WERI-Rb-1 (cell line): ENCODE data around the gene EGLN3.
A peak's percentile ranks its signal among the peaks of the same experiment; 100 is the strongest.
"Not testable (repeated sequence)": the region's sequence is repeated elsewhere in the genome, so short reads cannot be mapped to it uniquely, and the experiment has no call there.

Source experiments
- DNase-seq: peaks from one replicate; pipeline ENCODE4 v3.0.0-alpha.2; 2020
- H3K27ac ChIP-seq: fragments of 250-450 bp; sonication (Bioruptor Pico); 2 replicates; pipeline ENCODE4 v1.5.1; 2020; ENCODE audit warnings: mild to moderate bottlenecking, moderate library complexity
- H3K27me3 ChIP-seq: fragments of 250-450 bp; sonication (Bioruptor Pico); 2 replicates; pipeline ENCODE4 v1.5.1; 2021; ENCODE audit warnings: mild to moderate bottlenecking, low read depth, moderate library complexity; ENCODE audit not compliant: insufficient read depth, severe bottlenecking
- H3K36me3 ChIP-seq: fragments of 250-450 bp; sonication (Bioruptor Pico); 2 replicates; pipeline ENCODE4 v1.5.1; 2020; ENCODE audit warnings: mild to moderate bottlenecking, moderate library complexity
- H3K4me3 ChIP-seq: 2 replicates; pipeline ENCODE4 v1.5.1; 2011; ENCODE audit warnings: low read depth, mild to moderate bottlenecking, control low read depth, low read length
- H3K9me3 ChIP-seq: fragments of 250-450 bp; sonication (Bioruptor Pico); 2 replicates; pipeline ENCODE4 v1.5.1; 2021; ENCODE audit warnings: mild to moderate bottlenecking, moderate library complexity; ENCODE audit not compliant: severe bottlenecking
- TF ChIP-seq, protein P1 (sequence below): IDR thresholded peaks from 2 replicates; pipeline ENCODE4 v1.5.1; 2011; ENCODE audit warnings: low read depth, mild to moderate bottlenecking, control low read depth, inconsistent platforms, low read length

Gene EGLN3

DNA sequence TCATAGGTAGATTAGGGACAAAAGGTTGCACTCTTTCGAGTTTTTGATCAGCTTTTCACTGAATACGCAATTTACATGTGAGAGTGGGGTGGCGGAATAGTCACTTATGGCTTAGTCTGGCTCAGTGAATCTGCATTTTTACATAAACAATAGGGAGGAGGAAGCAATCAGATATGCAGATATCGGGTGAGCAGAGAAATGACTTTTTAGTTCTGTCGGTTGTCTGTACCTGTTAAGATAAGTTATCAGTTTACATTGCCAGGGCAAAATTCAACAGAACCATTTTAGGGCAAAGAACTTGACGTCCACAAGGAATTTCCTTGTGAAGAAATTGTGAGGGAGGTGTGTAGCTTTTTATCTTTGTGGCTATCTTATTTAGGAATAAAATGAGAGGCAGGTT is 15.4 kb upstream of the EGLN3 start:
- peaks cover 4% of the 10 kb centered on the region for H3K9me3 ChIP-seq
- H3K4me3 ChIP-seq = no peak overlapping the region
- no peak for DNase-seq
- no peaks in the 10 kb centered on the region for H3K36me3 ChIP-seq
- no peaks in the 10 kb centered on the region for H3K27me3 ChIP-seq
- TF ChIP-seq, protein P1, sequence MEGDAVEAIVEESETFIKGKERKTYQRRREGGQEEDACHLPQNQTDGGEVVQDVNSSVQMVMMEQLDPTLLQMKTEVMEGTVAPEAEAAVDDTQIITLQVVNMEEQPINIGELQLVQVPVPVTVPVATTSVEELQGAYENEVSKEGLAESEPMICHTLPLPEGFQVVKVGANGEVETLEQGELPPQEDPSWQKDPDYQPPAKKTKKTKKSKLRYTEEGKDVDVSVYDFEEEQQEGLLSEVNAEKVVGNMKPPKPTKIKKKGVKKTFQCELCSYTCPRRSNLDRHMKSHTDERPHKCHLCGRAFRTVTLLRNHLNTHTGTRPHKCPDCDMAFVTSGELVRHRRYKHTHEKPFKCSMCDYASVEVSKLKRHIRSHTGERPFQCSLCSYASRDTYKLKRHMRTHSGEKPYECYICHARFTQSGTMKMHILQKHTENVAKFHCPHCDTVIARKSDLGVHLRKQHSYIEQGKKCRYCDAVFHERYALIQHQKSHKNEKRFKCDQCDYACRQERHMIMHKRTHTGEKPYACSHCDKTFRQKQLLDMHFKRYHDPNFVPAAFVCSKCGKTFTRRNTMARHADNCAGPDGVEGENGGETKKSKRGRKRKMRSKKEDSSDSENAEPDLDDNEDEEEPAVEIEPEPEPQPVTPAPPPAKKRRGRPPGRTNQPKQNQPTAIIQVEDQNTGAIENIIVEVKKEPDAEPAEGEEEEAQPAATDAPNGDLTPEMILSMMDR = no peak
- no peak overlapping the region for H3K27ac ChIP-seq

DNA sequence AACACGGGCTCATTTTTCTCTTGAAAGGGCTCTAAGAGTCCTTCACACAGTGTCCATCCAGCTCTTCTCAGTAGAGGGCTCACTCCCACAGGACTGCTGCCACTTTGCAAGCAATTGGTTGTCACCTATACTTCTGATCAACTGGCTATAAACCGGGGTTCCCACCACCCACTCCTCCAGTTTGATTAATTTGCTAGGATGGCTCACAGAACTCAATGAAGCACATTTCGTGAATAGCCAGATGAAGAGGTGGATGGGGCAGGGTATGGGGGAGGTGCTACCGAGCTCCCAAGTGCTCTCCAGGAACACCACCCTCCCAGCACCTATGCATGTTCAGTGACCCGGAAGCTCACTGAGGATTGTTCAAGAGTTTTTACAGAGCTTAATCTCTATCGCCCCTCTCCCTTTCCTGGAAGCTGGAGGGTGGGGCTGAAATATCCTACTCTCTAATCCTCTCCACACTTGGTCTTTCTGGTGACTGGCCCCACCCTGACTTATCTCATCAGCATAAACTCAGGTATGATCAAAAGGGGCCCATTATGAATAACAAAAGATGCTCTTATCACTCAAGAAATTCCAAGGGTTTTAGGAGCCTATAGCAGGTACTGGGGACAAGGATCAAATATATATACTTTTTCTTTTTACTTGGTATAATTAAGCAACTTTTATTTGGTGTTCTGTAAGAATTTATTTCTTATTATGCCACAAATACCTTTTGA is 13.9 kb upstream of the EGLN3 start:
- no peaks in the 10 kb centered on the region for H3K36me3 ChIP-seq
- TF ChIP-seq, protein P1 = no peak
- no peak overlapping the region for H3K4me3 ChIP-seq
- no peaks in the 10 kb centered on the region for H3K27me3 ChIP-seq
- DNase-seq = peak; percentile 19
- H3K9me3 ChIP-seq = peaks cover 2% of the 10 kb centered on the region
- H3K27ac ChIP-seq = no peak overlapping the region

DNA sequence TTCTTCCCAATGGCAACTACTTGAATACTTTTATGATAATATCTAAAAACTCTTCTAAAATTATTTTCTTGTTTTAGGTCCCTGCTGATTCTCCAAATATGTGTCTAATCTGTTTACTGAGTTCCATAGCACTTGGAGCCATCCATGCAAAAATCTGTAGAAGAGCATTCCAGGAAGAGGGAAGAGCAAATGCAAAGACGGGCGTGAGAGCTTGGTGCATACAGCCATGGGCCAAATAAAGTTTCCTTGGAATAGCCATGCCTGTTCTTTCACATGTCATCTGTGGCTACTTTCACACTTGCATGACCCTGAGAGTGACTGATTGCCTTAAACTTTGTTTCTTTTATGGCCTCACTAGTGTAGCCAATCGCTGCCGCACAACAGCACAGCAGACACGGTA is 13.0 kb upstream of the EGLN3 start:
- H3K27ac ChIP-seq = no peak overlapping the region
- H3K4me3 ChIP-seq = no peak overlapping the region
- TF ChIP-seq, protein P1 = no peak
- no peaks in the 10 kb centered on the region for H3K27me3 ChIP-seq
- peaks cover 2% of the 10 kb centered on the region for H3K9me3 ChIP-seq
- DNase-seq = no peak
- no peaks in the 10 kb centered on the region for H3K36me3 ChIP-seq

DNA sequence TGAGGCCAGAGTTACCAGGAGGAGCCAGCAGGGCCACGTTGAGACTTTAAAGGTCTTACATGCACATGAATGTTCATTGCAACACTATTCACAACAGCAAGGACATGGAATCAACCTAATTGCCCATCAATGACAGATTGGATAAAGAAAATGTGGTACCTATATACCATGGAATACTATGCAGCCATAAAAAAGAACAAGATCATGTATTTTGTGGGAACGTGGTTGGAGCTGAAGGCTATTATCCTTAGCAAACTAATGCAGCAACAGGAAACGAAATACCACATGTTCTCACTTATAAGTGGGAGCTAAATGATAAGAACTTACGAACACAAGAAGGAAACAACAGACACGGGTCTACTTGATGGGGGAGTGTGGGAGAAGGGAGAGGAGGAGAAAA is 11.6 kb upstream of the EGLN3 start:
- not testable (repeated sequence) for H3K36me3 ChIP-seq, H3K9me3 ChIP-seq, DNase-seq, H3K27me3 ChIP-seq, H3K4me3 ChIP-seq, H3K27ac ChIP-seq

DNA sequence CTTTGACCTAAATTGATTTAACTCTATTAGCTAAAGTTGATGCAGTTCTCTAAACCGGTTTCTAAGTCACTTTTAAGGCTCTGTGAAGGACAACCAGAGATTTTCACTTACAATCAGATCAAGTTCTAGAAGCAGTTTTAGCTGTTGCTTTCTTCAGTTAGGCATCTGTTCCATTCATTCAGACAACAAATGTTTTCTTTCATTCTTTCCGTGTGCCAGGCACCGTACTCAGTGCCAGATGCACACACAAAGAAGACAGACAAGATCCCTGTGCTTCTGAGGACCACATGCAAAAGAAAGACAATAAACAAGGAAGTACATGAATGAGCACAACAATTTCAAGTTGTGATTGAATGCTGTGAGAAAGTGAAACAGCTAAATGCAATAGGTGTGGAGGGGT is 11.1 kb upstream of the EGLN3 start:
- H3K4me3 ChIP-seq = no peak overlapping the region
- DNase-seq = no peak
- TF ChIP-seq, protein P1 = no peak

DNA sequence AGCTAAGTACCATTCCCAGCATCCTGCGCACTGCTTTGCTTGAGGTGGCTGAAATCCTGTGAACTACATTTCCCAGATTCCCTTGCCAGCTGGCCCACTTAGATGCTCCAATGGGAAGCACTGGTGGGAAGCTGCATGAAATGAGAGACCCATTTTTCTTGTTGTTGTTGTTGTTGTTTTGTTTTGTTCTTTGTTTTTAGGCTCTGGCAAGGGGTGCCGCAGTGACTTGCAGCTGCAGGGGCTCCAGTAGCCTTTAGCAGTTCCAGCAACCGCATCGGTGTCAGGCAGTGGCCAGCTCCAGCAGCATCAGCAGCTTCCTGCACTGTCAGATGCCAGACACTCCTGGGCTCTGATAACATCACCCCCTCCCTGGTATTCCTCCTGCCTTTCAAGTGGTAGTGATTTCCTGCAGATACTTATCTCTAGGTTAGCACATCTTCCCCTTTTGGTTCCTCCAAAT is 8.8 kb upstream of the EGLN3 start:
- no peak overlapping the region for H3K4me3 ChIP-seq
- no peaks in the 10 kb centered on the region for H3K36me3 ChIP-seq
- DNase-seq = no peak
- no peak overlapping the region for H3K27ac ChIP-seq
- H3K27me3 ChIP-seq = no peaks in the 10 kb centered on the region
- TF ChIP-seq, protein P1 = no peak
- H3K9me3 ChIP-seq = peaks cover 2% of the 10 kb centered on the region

More for the DNA sequence above, 11.1 kb upstream of the EGLN3 start:
- Histone ChIP-seq H3K36me3 (no peaks in the 10 kb centered on the region), H3K9me3 (peaks cover 2% of the 10 kb centered on the region), H3K27ac (no peak overlapping the region), H3K27me3 (no peaks in the 10 kb centered on the region)
